T-cell (primary cell): Measurements from ENCODE around the gene MAP3K3. TPM values are rescaled to one million over a fixed set of nuclear protein-coding genes. Genes with fewer than 3 reads are reported as not detected.

ENCODE experiments used
- ATAC-seq, 4 experiments: fragments of 200-7000 bp in 3 of 4; fragments of 150-1000 bp in 1 of 4; cut with Tn5 transposase; replicated peaks in 1 of 4; 1 replicate in 3 of 4; 2 replicates in 1 of 4; pipeline ENCODE4 v1.10.0; 2021; ENCODE audit warnings: moderate library complexity in 3 of 4, mild to moderate bottlenecking in 2 of 4, moderate number of reproducible peaks in 1 of 4
- CTCF ChIA-PET, 2 donors: fragments of 300-600 bp; sonication (Branson Sonifier 250); formaldehyde crosslinking; loops; one replicate each; lab custom pipeline; 2022; ENCODE audit warnings: antibody characterized with exemption in 2 of 2; lab: Charles Lee
- POLR2A ChIA-PET, 2 donors: fragments of 300-600 bp; sonication (Branson Sonifier 250); formaldehyde crosslinking; loops; one replicate each; lab custom pipeline; 2022; ENCODE audit warnings: antibody characterized with exemption in 2 of 2; lab: Charles Lee
- DNase-seq, 35 experiments: peaks; one replicate each; pipeline versions ENCODE4 v3.0.0 to v3.0.0-alpha.2; 2013 to 2023
- H3K27ac ChIP-seq: one replicate; pipeline ENCODE4 v1.5.1; 2013; ENCODE audit warnings: low read length
- H3K27me3 ChIP-seq, 2 experiments: replicated peaks in 1 of 2; 1 replicate in 1 of 2; 2 replicates in 1 of 2; pipeline versions ENCODE4 v1.6.1 to v1.7.0; 2013; ENCODE audit warnings: low read length in 1 of 2, mixed read lengths in 1 of 2; ENCODE audit not compliant: control insufficient read depth in 2 of 2, insufficient read depth in 2 of 2; ENCODE audit errors: extremely low read depth in 1 of 2
- H3K36me3 ChIP-seq, 2 donors: 1 replicate in 1 of 2; 2 replicates in 1 of 2; pipeline versions ENCODE4 v1.6.1 to v1.7.0; 2013; ENCODE audit warnings: low read length in 1 of 2; ENCODE audit not compliant: control insufficient read depth in 2 of 2, insufficient read depth in 1 of 2; ENCODE audit errors: extremely low read depth in 1 of 2
- H3K4me1 ChIP-seq, 2 experiments: 1 replicate in 1 of 2; 2 replicates in 1 of 2; pipeline versions ENCODE4 v1.6.1 to v1.7.0; 2013; ENCODE audit warnings: low read length in 2 of 2, mixed read lengths in 1 of 2; ENCODE audit not compliant: insufficient read depth in 2 of 2, control insufficient read depth in 1 of 2; ENCODE audit errors: extremely low read depth in 1 of 2
- H3K4me3 ChIP-seq, 2 donors: 1 replicate in 1 of 2; 2 replicates in 1 of 2; pipeline versions ENCODE4 v1.5.1 to v1.7.0; 2013; ENCODE audit warnings: mild to moderate bottlenecking in 2 of 2, low read length in 1 of 2, moderate library complexity in 1 of 2; ENCODE audit not compliant: control insufficient read depth in 1 of 2; ENCODE audit errors: extremely low read depth in 1 of 2
- H3K9me3 ChIP-seq: 2 replicates; pipeline ENCODE4 v1.7.0; 2013
- H3K27ac Mint-ChIP-seq, 2 donors: one replicate each; pipeline ENCODE4 v1.8.0; 2020 to 2021; ENCODE audit warnings: mild to moderate bottlenecking in 2 of 2, mixed read lengths in 2 of 2
- H3K27me3 Mint-ChIP-seq, 2 donors: one replicate each; pipeline ENCODE4 v1.8.0; 2021 to 2022; ENCODE audit warnings: mixed read lengths in 2 of 2
- H3K36me3 Mint-ChIP-seq: one replicate; pipeline ENCODE4 v1.8.0; 2021; ENCODE audit warnings: mixed read lengths
- H3K4me1 Mint-ChIP-seq, 3 donors: one replicate each; pipeline ENCODE4 v1.8.0; 2020 to 2022; ENCODE audit warnings: mixed read lengths in 3 of 3, mild to moderate bottlenecking in 1 of 3
- H3K4me3 Mint-ChIP-seq, 3 donors: one replicate each; pipeline ENCODE4 v1.8.0; 2020 to 2022; ENCODE audit warnings: mild to moderate bottlenecking in 3 of 3, mixed read lengths in 3 of 3, moderate library complexity in 3 of 3
- H3K9me3 Mint-ChIP-seq, 3 donors: one replicate each; pipeline ENCODE4 v1.8.0; 2020 to 2022; ENCODE audit warnings: mixed read lengths in 3 of 3
- WGBS: methylation state at CpG from one replicate; pipeline ENCODE4 v1.1.5; 2013; ENCODE audit warnings: missing lambda C conversion rate; ENCODE audit not compliant: insufficient coverage; 5-methylcytosine and 5-hydroxymethylcytosine counted together
- total RNA-seq, 35 experiments: library from RNA in 6 of 35; stranded (reverse) in 6 of 35; fragments of 120-200 nt in 1 of 35; gene quantifications; one replicate each; pipeline versions ENCODE4 v1.2.1 to v1.2.4 and lab custom pipeline; 2013 to 2026

The MAP3K3 gene
- total RNA-seq, 5 donors from 2014 or later (not counting 1 experiment from before 2014, with no cell fraction given): 71.0 to 91.1 (median 85.4) TPM

- H3K36me3 ChIP-seq: peaks cover 8 to 87% of the 10 kb centered on the region in 2 donors
- H3K4me1 ChIP-seq: no peaks in the 10 kb centered on the region
- Mint-ChIP-seq H3K27me3 (no peaks in the 10 kb centered on the region), H3K4me1 (peaks cover 8 to 11% (median 10%) of the 10 kb centered on the region in 3 donors), H3K4me3 (no peak overlapping the region), H3K36me3 (peaks cover 41% of the 10 kb centered on the region), H3K9me3 (no peaks in the 10 kb centered on the region), H3K27ac (peak overlapping the region in 1 of 2 donors; percentile 63)
- ChIA-PET POLR2A (interaction anchor here (0.6 to 1.0 kb wide), 3 partner anchors 32 to 1622 kb away, joined by 3 to 5 read pairs (median 3); no protein-coding TSS in a partner anchor), CTCF (interaction anchor here in 1 of 2 donors (1.5 kb wide), 1 partner anchor 29 kb away, joined by 4 read pairs; no protein-coding TSS in a partner anchor)
- WGBS: no CpG with 5 or more reads among the region's 1 CpG
- H3K27me3 ChIP-seq: no peaks in the 10 kb centered on the region
- no peak overlapping the region for H3K27ac ChIP-seq
- H3K4me3 ChIP-seq: no peak overlapping the region
- ATAC-seq (no peak), DNase-seq (no peak)
- H3K9me3 ChIP-seq: no peaks in the 10 kb centered on the region
These were observed 58.5 kb downstream of the MAP3K3 start for GRCh38 chr17:63680700-63681099.

GRCh38 chr17:63681530-63681929 is 59.3 kb downstream of the MAP3K3 start:
- no peak for ATAC-seq
- Mint-ChIP-seq H3K27me3 (no peaks in the 10 kb centered on the region), H3K4me3 (no peak overlapping the region), H3K4me1 (peaks cover 7 to 8% (median 8%) of the 10 kb centered on the region in 3 donors), H3K36me3 (peaks cover 46% of the 10 kb centered on the region), H3K27ac (peak overlapping the region in 1 of 2 donors; percentile 31), H3K9me3 (no peaks in the 10 kb centered on the region)
- WGBS: 93% methylated on average over 2 of the region's 8 CpGs
- POLR2A ChIA-PET: interaction anchor here in 1 of 2 donors (0.6 to 1.4 kb wide), 2 partner anchors 12 to 1622 kb away, joined by 3 to 7 read pairs; no protein-coding TSS in a partner anchor
- H3K4me1 ChIP-seq: no peaks in the 10 kb centered on the region
- no peaks in the 10 kb centered on the region for H3K9me3 ChIP-seq
- DNase-seq: no peak
- peaks cover 8 to 86% of the 10 kb centered on the region in 2 donors for H3K36me3 ChIP-seq
- H3K27ac ChIP-seq: no peak overlapping the region
- CTCF ChIA-PET: interaction anchor here in 1 of 2 donors (0.6 kb wide), 3 partner anchors 67 to 213 kb away, joined by 3 to 6 read pairs (median 3); no protein-coding TSS in a partner anchor
- no peak overlapping the region for H3K4me3 ChIP-seq
- H3K27me3 ChIP-seq: no peaks in the 10 kb centered on the region

GRCh38 chr17:63682441-63682840 is 60.2 kb downstream of the MAP3K3 start:
- 100% methylated on average over 1 of the region's 1 CpG for WGBS
- Histone ChIP-seq H3K27me3 (no peaks in the 10 kb centered on the region), H3K9me3 (no peaks in the 10 kb centered on the region), H3K27ac (no peak overlapping the region), H3K4me1 (no peaks in the 10 kb centered on the region), H3K4me3 (no peak overlapping the region), H3K36me3 (peaks cover 8 to 79% of the 10 kb centered on the region in 2 donors)
- no peak for ATAC-seq
- Mint-ChIP-seq H3K4me3 (no peak overlapping the region), H3K36me3 (peaks cover 39% of the 10 kb centered on the region), H3K4me1 (peaks cover 7 to 8% (median 8%) of the 10 kb centered on the region in 3 donors), H3K27me3 (no peaks in the 10 kb centered on the region), H3K27ac (peak overlapping the region in 1 of 2 donors; percentile 55), H3K9me3 (no peaks in the 10 kb centered on the region)
- POLR2A ChIA-PET: interaction anchor here in 1 of 2 donors (1.4 kb wide), 1 partner anchor 11 kb away, joined by 7 read pairs; no protein-coding TSS in a partner anchor
- no peak for DNase-seq
- CTCF ChIA-PET: no interaction called here

- CTCF ChIA-PET: no interaction called here
These were observed 60.8 kb downstream of the MAP3K3 start for GRCh38 chr17:63682981-63683380.

GRCh38 chr17:63685041-63685440 is 62.8 kb downstream of the MAP3K3 start:
- ATAC-seq: no peak
- POLR2A ChIA-PET: interaction anchor here in 1 of 2 donors (0.6 kb wide), 1 partner anchor 65 kb away, joined by 3 read pairs; no protein-coding TSS in a partner anchor
- H3K27ac Mint-ChIP-seq: peak overlapping the region in 1 of 2 donors; percentile 16

More at GRCh38 chr17:63682981-63683380, 60.8 kb downstream of the MAP3K3 start:
- Mint-ChIP-seq H3K27ac (peak overlapping the region in 1 of 2 donors; percentile 75), H3K4me3 (no peak overlapping the region), H3K27me3 (no peaks in the 10 kb centered on the region), H3K4me1 (peaks cover 7 to 8% (median 8%) of the 10 kb centered on the region in 3 donors), H3K9me3 (no peaks in the 10 kb centered on the region), H3K36me3 (peaks cover 40% of the 10 kb centered on the region)
- no peak for DNase-seq
- H3K27me3 ChIP-seq: no peaks in the 10 kb centered on the region
- no peaks in the 10 kb centered on the region for H3K9me3 ChIP-seq
- no peak overlapping the region for H3K4me3 ChIP-seq
- ATAC-seq: no peak
- no peaks in the 10 kb centered on the region for H3K4me1 ChIP-seq
- H3K36me3 ChIP-seq: peaks cover 8 to 77% of the 10 kb centered on the region in 2 donors
- POLR2A ChIA-PET: no interaction called here
- no peak overlapping the region for H3K27ac ChIP-seq

GRCh38 chr17:63685578-63685977 is 63.4 kb downstream of the MAP3K3 start:
- no peaks in the 10 kb centered on the region for H3K27me3 ChIP-seq
- H3K4me3 Mint-ChIP-seq: no peak overlapping the region
- DNase-seq (no peak), ATAC-seq (no peak)
- no peaks in the 10 kb centered on the region for H3K9me3 Mint-ChIP-seq
- no peaks in the 10 kb centered on the region for H3K27me3 Mint-ChIP-seq
- no peaks in the 10 kb centered on the region for H3K9me3 ChIP-seq
- peaks cover 0 to 1% (median 1%) of the 10 kb centered on the region in 3 donors for H3K4me1 Mint-ChIP-seq
- no peaks in the 10 kb centered on the region for H3K4me1 ChIP-seq
- H3K4me3 ChIP-seq: no peak overlapping the region
- WGBS: no CpG with 5 or more reads among the region's 3 CpGs
- CTCF ChIA-PET: interaction anchor here in 1 of 2 donors (1.1 kb wide), 1 partner anchor 24 kb away, joined by 3 read pairs; no protein-coding TSS in a partner anchor
- POLR2A ChIA-PET: no interaction called here
- no peak overlapping the region for H3K27ac ChIP-seq
- peaks cover 50% of the 10 kb centered on the region for H3K36me3 Mint-ChIP-seq
- peaks cover 10 to 84% of the 10 kb centered on the region in 2 donors for H3K36me3 ChIP-seq
- peak overlapping the region; percentile 44 to 62 for H3K27ac Mint-ChIP-seq

More at GRCh38 chr17:63685041-63685440, 62.8 kb downstream of the MAP3K3 start:
- Mint-ChIP-seq H3K36me3 (peaks cover 49% of the 10 kb centered on the region), H3K27me3 (no peaks in the 10 kb centered on the region), H3K9me3 (no peaks in the 10 kb centered on the region), H3K4me1 (peaks cover 0 to 4% (median 1%) of the 10 kb centered on the region in 3 donors), H3K4me3 (no peak overlapping the region)
- no peaks in the 10 kb centered on the region for H3K27me3 ChIP-seq
- CTCF ChIA-PET: interaction anchor here in 1 of 2 donors (1.1 kb wide), 1 partner anchor 25 kb away, joined by 3 read pairs; no protein-coding TSS in a partner anchor
- 100% methylated on average over 1 of the region's 2 CpGs for WGBS
- no peak overlapping the region for H3K4me3 ChIP-seq
- H3K9me3 ChIP-seq: no peaks in the 10 kb centered on the region
- H3K4me1 ChIP-seq: no peaks in the 10 kb centered on the region
- H3K27ac ChIP-seq: no peak overlapping the region
- peaks cover 8 to 84% of the 10 kb centered on the region in 2 donors for H3K36me3 ChIP-seq
- no peak for DNase-seq
